SK-MEL-5 (cell line): ENCODE data around the gene LAMC2. TPM values are rescaled to one million over a fixed set of nuclear protein-coding genes. Genes with fewer than 3 reads are reported as not detected.

Experiments used
- DNase-seq: peaks from one replicate; pipeline ENCODE4 v3.0.0-alpha.2; 2016; ENCODE audit warnings: low read depth, low spot score
- in situ Hi-C: cut with HindIII; loops from 2 replicates; pipeline ENCODE4 v1.10.0; 2016; ENCODE audit warnings: low sequenced_read_pairs, high pct_unique_total_duplicates, low pct_unique_long_range_greater_than_20kb
- total RNA-seq: library from RNA; depleted of rRNA; stranded (reverse); fragments of >200 nt; shearing (Covaris generic); gene quantifications from 2 replicates; pipeline ENCODE4 v1.2.3, GENCODE V29; 2014; rRNA removed

Gene LAMC2
- total RNA-seq, 1 experiment from 2014 or later = 0.03 TPM

GRCh38 chr1:183285256-183285655 is 99.2 kb downstream of the LAMC2 start:
- DNase-seq = no peak
- in situ Hi-C loops = no loop called here

- in situ Hi-C loops = no loop called here
- no peak for DNase-seq
Observed at GRCh38 chr1:183285746-183286145, 99.7 kb downstream of the LAMC2 start.

GRCh38 chr1:183287191-183287675 is 101.2 kb downstream of the LAMC2 start:
- in situ Hi-C loops = no loop called here
- DNase-seq = no peak

- no peak for DNase-seq
- in situ Hi-C loops = no loop called here
Observed at GRCh38 chr1:183288583-183288982, 102.5 kb downstream of the LAMC2 start.

- no peak for DNase-seq
- in situ Hi-C loops = no loop called here
Observed at GRCh38 chr1:183289051-183289496, 103.0 kb downstream of the LAMC2 start.

- in situ Hi-C loops = no loop called here
- DNase-seq = no peak
Observed at GRCh38 chr1:183290628-183291027, 104.6 kb downstream of the LAMC2 start.

- in situ Hi-C loops = no loop called here
- no peak for DNase-seq
Observed at GRCh38 chr1:183291216-183291762, 105.2 kb downstream of the LAMC2 start.

GRCh38 chr1:183291802-183292514 is 105.9 kb downstream of the LAMC2 start:
- in situ Hi-C loops = no loop called here
- no peak for DNase-seq

GRCh38 chr1:183293241-183293640 is 107.2 kb downstream of the LAMC2 start:
- no peak for DNase-seq
- in situ Hi-C loops = no loop called here

- DNase-seq = no peak
- in situ Hi-C loops = no loop called here
Observed at GRCh38 chr1:183293876-183294275, 107.8 kb downstream of the LAMC2 start.

Other genes with a start within 250 kb of the LAMC2 start
- gene SHCBP1L, start 233.1 kb upstream of the LAMC2 start, total RNA-seq = not detected in 2 replicates
- gene LAMC1, start 162.8 kb upstream of the LAMC2 start, total RNA-seq = 114 and 138 TPM in 2 replicates
- gene NMNAT2, start 232.1 kb downstream of the LAMC2 start, total RNA-seq = 0.03 and 0.08 TPM in 2 replicates